Natural killer cell (primary cell): ENCODE results near the gene PHF20. TPM values are rescaled to one million over a fixed set of nuclear protein-coding genes. Genes with fewer than 3 reads are reported as not detected.
A peak's percentile ranks its signal among the peaks of the same experiment; 100 is the strongest.

ENCODE experiments used
- ATAC-seq, 3 donors: fragments of 150-1000 bp in 2 of 3; fragments of 200-7000 bp in 1 of 3; cut with Tn5 transposase; 1 replicate in 1 of 3; 2 replicates in 2 of 3; pipeline ENCODE4 v1.10.0; 2021; ENCODE audit warnings: mild to moderate bottlenecking in 2 of 3, moderate library complexity in 2 of 3
- DNase-seq, 2 donors: peaks; one replicate each; pipeline versions ENCODE4 v3.0.0 to v3.0.0-alpha.2; 2013 to 2021; ENCODE audit warnings: mixed read lengths in 1 of 2
- H3K27ac ChIP-seq: one replicate; pipeline ENCODE4 v1.5.1; 2013; ENCODE audit warnings: mild to moderate bottlenecking, low read length
- H3K27me3 ChIP-seq: one replicate; pipeline ENCODE4 v1.6.1; 2013; ENCODE audit warnings: low read length; ENCODE audit not compliant: control insufficient read depth, insufficient read depth
- H3K36me3 ChIP-seq: one replicate; pipeline ENCODE4 v1.6.1; 2013; ENCODE audit warnings: low read length; ENCODE audit not compliant: control insufficient read depth, insufficient read depth
- H3K4me1 ChIP-seq: one replicate; pipeline ENCODE4 v1.6.1; 2013; ENCODE audit warnings: low read length; ENCODE audit not compliant: control insufficient read depth, insufficient read depth
- H3K4me3 ChIP-seq: one replicate; pipeline ENCODE4 v1.5.1; 2013; ENCODE audit warnings: low read length
- H3K9me3 ChIP-seq: one replicate; pipeline ENCODE4 v1.6.1; 2013; ENCODE audit warnings: low read length; ENCODE audit not compliant: control insufficient read depth, insufficient read depth
- H3K27ac Mint-ChIP-seq, 2 donors: one replicate each; pipeline ENCODE4 v1.8.0; 2022; ENCODE audit warnings: mild to moderate bottlenecking in 2 of 2, mixed read lengths in 2 of 2, moderate library complexity in 1 of 2
- H3K27me3 Mint-ChIP-seq, 2 donors: one replicate each; pipeline ENCODE4 v1.8.0; 2022; ENCODE audit warnings: low read depth in 2 of 2, mixed read lengths in 2 of 2
- H3K36me3 Mint-ChIP-seq: one replicate; pipeline ENCODE4 v1.8.0; 2022; ENCODE audit warnings: mixed read lengths
- H3K4me1 Mint-ChIP-seq, 2 donors: one replicate each; pipeline ENCODE4 v1.8.0; 2022; ENCODE audit warnings: mixed read lengths in 2 of 2
- H3K4me3 Mint-ChIP-seq: one replicate; pipeline ENCODE4 v1.8.0; 2022; ENCODE audit warnings: mild to moderate bottlenecking, moderate library complexity, mixed read lengths
- H3K9me3 Mint-ChIP-seq, 2 donors: one replicate each; pipeline ENCODE4 v1.8.0; 2022; ENCODE audit warnings: mixed read lengths in 2 of 2
- CTCF ChIP-seq: fragments of 200-600 bp; IDR thresholded peaks from one replicate; pipeline ENCODE4 v1.8.0; 2022; ENCODE audit warnings: antibody characterized with exemption
- WGBS: methylation state at CpG from one replicate; pipeline ENCODE4 v1.1.7; 2013; ENCODE audit warnings: missing lambda C conversion rate; ENCODE audit not compliant: insufficient coverage; 5-methylcytosine and 5-hydroxymethylcytosine counted together
- intact Hi-C: fragments of 100-400 bp; cut with micrococcal nuclease; formaldehyde crosslinking; loops from one replicate; pipeline ENCODE4 v1.14.2; 2022
- total RNA-seq, 4 donors: library from RNA; stranded (reverse); fragments of 120-200 nt in 1 of 4; gene quantifications; one replicate each; pipeline versions ENCODE4 v1.2.3 to v1.2.4, GENCODE V29; 2013 to 2022

The PHF20 gene
- total RNA-seq, 3 donors from 2014 or later (not counting 1 experiment from before 2014, with no cell fraction given): 151 to 165 (median 161) TPM

GRCh38 chr20:35870541-35871258 lies 98.9 kb downstream of the PHF20 start:
- Histone ChIP-seq H3K36me3 (peaks cover 25% of the 10 kb centered on the region), H3K9me3 (no peaks in the 10 kb centered on the region), H3K27ac (no peak overlapping the region), H3K4me1 (no peaks in the 10 kb centered on the region), H3K4me3 (no peak overlapping the region), H3K27me3 (no peaks in the 10 kb centered on the region)
- H3K4me1 Mint-ChIP-seq: peaks cover 10 to 11% of the 10 kb centered on the region in 2 donors
- ATAC-seq (no peak), DNase-seq (no peak)
- WGBS: over 99% methylated on average over 7 of the region's 7 CpGs
- intact Hi-C loops: no loop called here
- TF ChIP-seq CTCF: no peak
- no peaks in the 10 kb centered on the region for H3K9me3 Mint-ChIP-seq
- no peak overlapping the region for H3K4me3 Mint-ChIP-seq
- peak overlapping the region; percentile 15 to 28 for H3K27ac Mint-ChIP-seq
- peaks cover 5% of the 10 kb centered on the region for H3K36me3 Mint-ChIP-seq
- H3K27me3 Mint-ChIP-seq: no peaks in the 10 kb centered on the region

DNA sequence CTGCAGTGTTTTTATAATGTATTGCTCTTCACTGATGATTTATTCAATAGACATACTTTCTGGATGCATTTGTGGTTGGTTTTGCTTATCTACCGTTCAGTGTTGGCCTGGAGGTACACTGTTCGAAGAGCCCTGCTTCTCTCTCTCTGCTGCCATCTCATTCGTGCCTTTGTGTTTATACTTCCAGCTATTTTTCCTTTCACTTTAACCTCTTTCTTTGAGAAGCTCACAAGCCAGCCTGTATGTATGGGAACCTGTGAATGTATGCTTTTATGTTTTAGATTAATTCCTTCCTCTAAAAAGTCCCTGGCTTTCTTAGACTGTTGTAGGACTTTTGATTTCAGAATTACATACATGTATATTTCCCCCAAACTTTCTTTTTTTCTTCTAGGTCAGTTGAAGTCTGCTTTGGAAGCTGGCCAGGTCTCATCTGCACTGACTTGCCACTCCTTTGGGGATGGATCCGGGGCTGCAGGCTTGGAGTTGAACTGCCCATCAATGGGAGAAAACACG lies 99.5 kb downstream of the PHF20 start:
- DNase-seq: no peak
- no peaks in the 10 kb centered on the region for H3K27me3 ChIP-seq
- peaks cover 7 to 8% of the 10 kb centered on the region in 2 donors for H3K4me1 Mint-ChIP-seq
- no peak for TF ChIP-seq CTCF
- H3K9me3 Mint-ChIP-seq: no peaks in the 10 kb centered on the region
- 98% methylated on average over 2 of the region's 5 CpGs for WGBS
- intact Hi-C loops: no loop called here
- no peak overlapping the region for H3K4me3 Mint-ChIP-seq
- H3K4me3 ChIP-seq: no peak overlapping the region
- no peak overlapping the region for H3K27ac ChIP-seq
- peak overlapping the region; percentile 15 to 28 for H3K27ac Mint-ChIP-seq
- H3K9me3 ChIP-seq: no peaks in the 10 kb centered on the region
- H3K4me1 ChIP-seq: no peaks in the 10 kb centered on the region
- H3K36me3 Mint-ChIP-seq: peaks cover 6% of the 10 kb centered on the region
- ATAC-seq: no peak
- peaks cover 23% of the 10 kb centered on the region for H3K36me3 ChIP-seq
- H3K27me3 Mint-ChIP-seq: no peaks in the 10 kb centered on the region

DNA sequence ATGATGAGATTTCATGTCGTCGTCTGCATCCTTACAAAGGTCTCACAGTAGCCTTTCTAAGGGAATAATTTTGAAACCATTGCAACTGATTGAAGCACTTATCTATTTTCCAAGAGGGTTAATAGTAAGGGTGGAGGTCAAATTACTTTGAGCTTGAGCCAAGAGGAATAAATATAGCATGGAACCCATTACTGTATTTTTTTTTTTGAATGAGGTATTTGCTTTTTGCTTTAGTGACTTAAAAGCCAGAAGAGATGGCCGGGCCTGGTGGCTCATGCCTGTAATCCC lies 104.2 kb downstream of the PHF20 start:
- WGBS: 97% methylated on average over 3 of the region's 3 CpGs
- no peaks in the 10 kb centered on the region for H3K9me3 ChIP-seq
- H3K4me1 ChIP-seq: peaks cover 2% of the 10 kb centered on the region
- no peak overlapping the region for H3K27ac ChIP-seq
- Mint-ChIP-seq H3K27me3 (no peaks in the 10 kb centered on the region), H3K36me3 (peaks cover 6% of the 10 kb centered on the region), H3K9me3 (no peaks in the 10 kb centered on the region), H3K4me1 (peaks cover 5 to 8% of the 10 kb centered on the region in 2 donors), H3K4me3 (no peak overlapping the region), H3K27ac (no peak overlapping the region)
- no peak for ATAC-seq
- H3K4me3 ChIP-seq: no peak overlapping the region
- H3K36me3 ChIP-seq: peaks cover 16% of the 10 kb centered on the region
- DNase-seq: no peak
- H3K27me3 ChIP-seq: no peaks in the 10 kb centered on the region
- no peak for TF ChIP-seq CTCF
- intact Hi-C loops: no loop called here

GRCh38 chr20:35877611-35878010 lies 105.8 kb downstream of the PHF20 start:
- WGBS: no CpG with 5 or more reads among the region's 2 CpGs
- H3K4me3 ChIP-seq: no peak overlapping the region
- ATAC-seq (no peak), DNase-seq (no peak)
- H3K36me3 ChIP-seq: peaks cover 7% of the 10 kb centered on the region
- no peak overlapping the region for H3K4me3 Mint-ChIP-seq
- no peaks in the 10 kb centered on the region for H3K27me3 ChIP-seq
- peaks cover 2% of the 10 kb centered on the region for H3K4me1 ChIP-seq
- H3K4me1 Mint-ChIP-seq: peaks cover 0 to 8% of the 10 kb centered on the region in 2 donors
- intact Hi-C loops: no loop called here
- no peaks in the 10 kb centered on the region for H3K9me3 ChIP-seq
- H3K27ac Mint-ChIP-seq: no peak overlapping the region
- no peak overlapping the region for H3K27ac ChIP-seq
- H3K36me3 Mint-ChIP-seq: peaks cover 6% of the 10 kb centered on the region
- TF ChIP-seq CTCF: no peak
- H3K9me3 Mint-ChIP-seq: no peaks in the 10 kb centered on the region
- H3K27me3 Mint-ChIP-seq: no peaks in the 10 kb centered on the region
